GM21526 (cell line): ENCODE results near the gene LRFN5.
"Not testable (repeated sequence)": the region's sequence is repeated elsewhere in the genome, so short reads cannot be mapped to it uniquely, and the experiment has no call there.

Experiments used
- ATAC-seq: cut with Tn5 transposase; IDR thresholded peaks from one replicate; pipeline ENCODE4 v1.9.1; 2021; ENCODE audit warnings: moderate library complexity; ENCODE audit not compliant: unreplicated experiment, low FRiP score

The LRFN5 gene

GRCh38 chr14:41636492-41637392 lies 30.1 kb downstream of the LRFN5 start:
- ATAC-seq, result no peak

GRCh38 chr14:41641690-41642089 lies 35.0 kb downstream of the LRFN5 start:
- ATAC-seq, result no peak

- no peak for ATAC-seq
These were observed 35.7 kb downstream of the LRFN5 start for GRCh38 chr14:41642367-41642766.

GRCh38 chr14:41642789-41643188 lies 36.1 kb downstream of the LRFN5 start:
- no peak for ATAC-seq

- ATAC-seq, result no peak
These were observed 37.9 kb downstream of the LRFN5 start for GRCh38 chr14:41644606-41645005.

GRCh38 chr14:41650802-41651201 lies 44.1 kb downstream of the LRFN5 start:
- ATAC-seq, result no peak

- no peak for ATAC-seq
These were observed 47.5 kb downstream of the LRFN5 start for GRCh38 chr14:41654196-41654595.

- no peak for ATAC-seq
These were observed 56.2 kb downstream of the LRFN5 start for GRCh38 chr14:41662780-41663472.

- ATAC-seq, result no peak
These were observed 56.8 kb downstream of the LRFN5 start for GRCh38 chr14:41663473-41663850.

- ATAC-seq, result no peak
These were observed 59.6 kb downstream of the LRFN5 start for GRCh38 chr14:41666301-41666700.

- no peak for ATAC-seq
These were observed 61.7 kb downstream of the LRFN5 start for GRCh38 chr14:41668356-41668755.

GRCh38 chr14:41673601-41674000 lies 66.9 kb downstream of the LRFN5 start:
- not testable (repeated sequence) for ATAC-seq

- not testable (repeated sequence) for ATAC-seq
These were observed 67.9 kb downstream of the LRFN5 start for GRCh38 chr14:41674511-41674971.

GRCh38 chr14:41699486-41699885 lies 92.8 kb downstream of the LRFN5 start:
- no peak for ATAC-seq

- no peak for ATAC-seq
These were observed 111.9 kb downstream of the LRFN5 start for GRCh38 chr14:41718477-41719166.

- ATAC-seq, result no peak
These were observed 132.5 kb downstream of the LRFN5 start for GRCh38 chr14:41739203-41739602.

- ATAC-seq, result no peak
These were observed 136.5 kb downstream of the LRFN5 start for GRCh38 chr14:41743140-41743539.

- ATAC-seq, result peak; percentile 61
These were observed 142.8 kb downstream of the LRFN5 start for GRCh38 chr14:41749429-41749828.

- ATAC-seq, result not testable (repeated sequence)
These were observed 143.9 kb downstream of the LRFN5 start for GRCh38 chr14:41750575-41750974.

GRCh38 chr14:41758011-41758665 lies 151.5 kb downstream of the LRFN5 start:
- no peak for ATAC-seq

- ATAC-seq, result no peak
These were observed 154.5 kb downstream of the LRFN5 start for GRCh38 chr14:41761204-41761603.
